ENCODE measurements around the gene ZFYVE28. TPM values are rescaled to one million over a fixed set of nuclear protein-coding genes. Genes with fewer than 3 reads are reported as not detected.

The ZFYVE28 gene
- total and polyA plus RNA-seq, 11 donors: 2.6 to 11.9 (median 5.5) TPM

- 90 to 100% (median 93%) methylated on average over 8 to 25 of the region's 25 CpGs for WGBS, 4 donors
Observed at GRCh38 chr4:2251073-2251794, 167.2 kb downstream of the ZFYVE28 start.

GRCh38 chr4:2250357-2251072 lies 167.9 kb downstream of the ZFYVE28 start:
- Histone ChIP-seq H3K27me3 (no peaks in the 10 kb centered on the region), H3K4me3 (no peak overlapping the region), H3K36me3 (peaks cover 0 to 86% (median 76%) of the 10 kb centered on the region in 9 donors), H3K27ac (no peak overlapping the region), H3K9me3 (no peaks in the 10 kb centered on the region), H3K4me1 (peaks cover under 1 to 35% (median 20%) of the 10 kb centered on the region in 12 donors)
- TF ChIP-seq POLR2A (IDR thresholded peaks at IDR 0.05) (no peak), CTCF (IDR thresholded peaks at IDR 0.05) (no peak)
- ATAC-seq (no peak), DNase-seq (peak in 1 of 5 donors; percentile 57)
- intact Hi-C loops (cut with DNase I): loop anchor here in 2 of 10 donors (10.0 kb wide), 1 partner anchor 164 kb away; the partner anchor contains the start of genes CFAP99 (in 2 of the 2) and ZFYVE28 (in 2 of the 2)
- 92 to 97% (median 93%) methylated on average over 10 to 30 of the region's 30 CpGs for WGBS, 4 donors

More at GRCh38 chr4:2251073-2251794, 167.2 kb downstream of the ZFYVE28 start:
- Histone ChIP-seq H3K4me1 (peaks cover 0 to 35% (median 24%) of the 10 kb centered on the region in 12 donors), H3K36me3 (peaks cover 0 to 86% (median 77%) of the 10 kb centered on the region in 9 donors), H3K27me3 (no peaks in the 10 kb centered on the region), H3K9me3 (no peaks in the 10 kb centered on the region), H3K27ac (no peak overlapping the region), H3K4me3 (no peak overlapping the region)
- DNase-seq (peak in 3 of 5 donors; percentile 14 to 59 (median 24)), ATAC-seq (no peak)
- intact Hi-C loops (cut with DNase I): loop anchor here in 2 of 10 donors (10.0 kb wide), 1 partner anchor 164 kb away; the partner anchor contains the start of genes CFAP99 (in 2 of the 2) and ZFYVE28 (in 2 of the 2)
- no peak for TF ChIP-seq POLR2A (IDR thresholded peaks at IDR 0.05)
- TF ChIP-seq CTCF (IDR thresholded peaks at IDR 0.05): no peak

GRCh38 chr4:2249526-2250356 lies 168.7 kb downstream of the ZFYVE28 start:
- DNase-seq (peak in 2 of 5 donors; percentile 22 to 50), ATAC-seq (no peak)
- Histone ChIP-seq H3K4me1 (peaks cover 4 to 35% (median 19%) of the 10 kb centered on the region in 12 donors), H3K9me3 (no peaks in the 10 kb centered on the region), H3K27ac (no peak overlapping the region), H3K36me3 (peaks cover 0 to 80% (median 69%) of the 10 kb centered on the region in 9 donors), H3K27me3 (no peaks in the 10 kb centered on the region), H3K4me3 (no peak overlapping the region)
- intact Hi-C loops (cut with DNase I): loop anchor here in 5 of 10 donors (10.0 kb wide), 4 partner anchors 165 to 715 kb away; partner anchors contain the start of genes CFAP99 (in 2 of the 5), ZFYVE28 (in 2 of the 5), FAM193A (in 1 of the 5) and GRK4 (in 1 of the 5)
- 85 to 90% (median 87%) methylated on average over 16 to 26 of the region's 26 CpGs for WGBS, 4 donors
- no peak for TF ChIP-seq CTCF (IDR thresholded peaks at IDR 0.05)
- no peak for TF ChIP-seq POLR2A (IDR thresholded peaks at IDR 0.05)
